GM23338 (cell line): ENCODE measurements around the gene EIF4E3. TPM values are rescaled to one million over a fixed set of nuclear protein-coding genes. Genes with fewer than 3 reads are reported as not detected.

Experiments
- ATAC-seq: fragments of 200-7000 bp; cut with Tn5 transposase; 3 replicates; pipeline ENCODE4 v1.9.1; 2020
- DNase-seq: peaks from one replicate; pipeline ENCODE4 v3.0.0-alpha.2; 2015; ENCODE audit warnings: low spot score
- H2AFZ ChIP-seq: fragments of 200-600 bp; sonication (generic); 2 replicates; pipeline ENCODE4 v1.8.0; 2016; ENCODE audit warnings: antibody characterized with exemption, mild to moderate bottlenecking, moderate library complexity
- H3F3A ChIP-seq: fragments of 200-600 bp; sonication (generic); replicated peaks from 2 replicates; pipeline ENCODE4 v1.8.0; 2017; ENCODE audit warnings: antibody characterized with exemption, mixed run types, low read depth
- H3K27ac ChIP-seq: fragments of 200-600 bp; sonication (generic); 2 replicates; pipeline ENCODE4 v1.6.1; 2016; ENCODE audit warnings: low read depth
- H3K27me3 ChIP-seq: fragments of 200-600 bp; sonication (generic); 2 replicates; pipeline ENCODE4 v1.8.0; 2016; ENCODE audit warnings: mild to moderate bottlenecking, mixed run types, moderate library complexity; ENCODE audit not compliant: insufficient read depth
- H3K36me3 ChIP-seq: fragments of 200-600 bp; sonication (generic); 2 replicates; pipeline ENCODE4 v1.8.0; 2016; ENCODE audit warnings: mild to moderate bottlenecking; ENCODE audit not compliant: insufficient read depth
- H3K4me1 ChIP-seq: fragments of 200-600 bp; sonication (generic); 2 replicates; pipeline ENCODE4 v1.8.0; 2016; ENCODE audit warnings: mild to moderate bottlenecking, moderate library complexity; ENCODE audit not compliant: insufficient read depth
- H3K4me2 ChIP-seq: fragments of 200-600 bp; sonication (generic); 2 replicates; pipeline ENCODE4 v1.7.1; 2017; ENCODE audit warnings: mixed run types
- H3K4me3 ChIP-seq: fragments of 200-600 bp; sonication (generic); 2 replicates; pipeline ENCODE4 v1.6.1; 2016; ENCODE audit warnings: mixed run types
- H3K79me2 ChIP-seq: fragments of 200-600 bp; sonication (generic); replicated peaks from 2 replicates; pipeline ENCODE4 v1.8.0; 2017; ENCODE audit warnings: mild to moderate bottlenecking; ENCODE audit not compliant: insufficient read depth
- H3K9me2 ChIP-seq: fragments of 200-600 bp; sonication (generic); 2 replicates; pipeline ENCODE4 v1.8.0; 2017; ENCODE audit not compliant: insufficient read depth
- H4K20me1 ChIP-seq: fragments of 200-600 bp; sonication (generic); replicated peaks from 2 replicates; pipeline ENCODE4 v1.8.0; 2017; ENCODE audit warnings: mild to moderate bottlenecking; ENCODE audit not compliant: insufficient read depth
- H3K27ac Mint-ChIP-seq: 2 replicates; pipeline ENCODE4 v1.8.0; 2020; ENCODE audit warnings: inconsistent platforms, mild to moderate bottlenecking, moderate library complexity, mixed read lengths
- H3K27me3 Mint-ChIP-seq: 3 replicates; pipeline ENCODE4 v1.8.0; 2022; ENCODE audit warnings: low read depth, mild to moderate bottlenecking, moderate library complexity, mixed read lengths, inconsistent platforms; ENCODE audit not compliant: insufficient read depth, poor library complexity
- H3K36me3 Mint-ChIP-seq: 3 replicates; pipeline ENCODE4 v1.8.0; 2021; ENCODE audit warnings: low read depth, mild to moderate bottlenecking, inconsistent platforms, moderate library complexity, mixed read lengths
- H3K4me1 Mint-ChIP-seq: 3 replicates; pipeline ENCODE4 v1.8.0; 2020; ENCODE audit warnings: mild to moderate bottlenecking, inconsistent platforms, mixed read lengths
- H3K4me3 Mint-ChIP-seq: 3 replicates; pipeline ENCODE4 v1.8.0; 2021; ENCODE audit warnings: moderate library complexity, mild to moderate bottlenecking, inconsistent platforms, mixed read lengths
- H3K9me3 Mint-ChIP-seq: 3 replicates; pipeline ENCODE4 v1.8.0; 2020; ENCODE audit warnings: moderate library complexity, mild to moderate bottlenecking, inconsistent platforms, mixed read lengths
- CREB1 ChIP-seq: fragments of 250-450 bp; sonication (Bioruptor Pico); IDR thresholded peaks from 2 replicates; pipeline ENCODE4 v1.5.0; 2020; ENCODE audit warnings: low read depth, mild to moderate bottlenecking, moderate library complexity
- CTCF ChIP-seq, 2 experiments: fragments of 200-600 bp in 1 of 2; sonication (generic) in 1 of 2; conservative IDR thresholded peaks; 2 replicates each; pipeline versions ENCODE4 v1.5.1 to v1.6.1; 2016 to 2017; ENCODE audit warnings: antibody characterized with exemption in 2 of 2, low read depth in 2 of 2, mild to moderate bottlenecking in 2 of 2, moderate library complexity in 1 of 2
- ETS1 ChIP-seq: IDR thresholded peaks from 2 replicates; pipeline ENCODE4 v1.6.1; 2016; ENCODE audit warnings: antibody characterized with exemption
- EZH2 ChIP-seq: fragments of 200-600 bp; sonication (generic); IDR thresholded peaks from one replicate; pipeline ENCODE4 v1.8.0; 2017; ENCODE audit warnings: antibody characterized with exemption, mild to moderate bottlenecking, low read depth; ENCODE audit not compliant: unreplicated experiment
- EZH2phosphoT487 ChIP-seq: fragments of 200-600 bp; sonication (generic); IDR thresholded peaks from one replicate; pipeline ENCODE4 v1.8.1; 2018; ENCODE audit warnings: antibody characterized with exemption; ENCODE audit not compliant: unreplicated experiment
- JUNB ChIP-seq: IDR thresholded peaks from one replicate; pipeline ENCODE4 v1.6.1; 2016; ENCODE audit warnings: antibody characterized with exemption; ENCODE audit not compliant: unreplicated experiment
- NANOG ChIP-seq: IDR thresholded peaks from 2 replicates; pipeline ENCODE4 v1.6.1; 2016; ENCODE audit warnings: antibody characterized with exemption, borderline replicate concordance
- POLR2AphosphoS5 ChIP-seq: IDR thresholded peaks from 2 replicates; pipeline ENCODE4 v1.6.1; 2016; ENCODE audit warnings: antibody characterized with exemption, low read depth
- REST ChIP-seq: IDR thresholded peaks from one replicate; pipeline ENCODE4 v1.6.1; 2018; ENCODE audit warnings: antibody characterized with exemption; ENCODE audit not compliant: unreplicated experiment
- STAT1 ChIP-seq: IDR thresholded peaks from one replicate; pipeline ENCODE4 v1.6.1; 2016; ENCODE audit warnings: antibody characterized with exemption; ENCODE audit not compliant: unreplicated experiment
- ZNF114 ChIP-seq: fragments of 250-450 bp; sonication (Bioruptor Pico); IDR thresholded peaks from 2 replicates; pipeline ENCODE4 v1.5.0; 2020; ENCODE audit warnings: mild to moderate bottlenecking, moderate library complexity
- ZNF331 ChIP-seq: fragments of 250-450 bp; sonication (Bioruptor Pico); IDR thresholded peaks from 2 replicates; pipeline ENCODE4 v1.5.0; 2020; ENCODE audit warnings: low read depth, mild to moderate bottlenecking, moderate library complexity
- polyA plus RNA-seq: library from polyadenylated mRNA; unstranded; fragments of >200 nt; fragmentation: Nextera tagmentation; extraction: Ambion mirVana; gene quantifications from 2 replicates; pipeline ENCODE4 v1.2.1, GENCODE V29; 2016
- total RNA-seq: library from RNA; depleted of rRNA; stranded (reverse); fragments of >200 nt; shearing (Covaris generic); gene quantifications from 2 replicates; pipeline ENCODE4 v1.2.3, GENCODE V29; 2014

Gene EIF4E3
- total and polyA plus RNA-seq, 2 experiments from 2014 or later = 6.0 to 9.7 TPM

GRCh38 chr3:71628522-71628921 lies 96.7 kb downstream of the EIF4E3 start:
- Histone ChIP-seq H3F3A (no peaks in the 10 kb centered on the region), H3K9me2 (0 out of 2 replicates have a peak, but pooled peaks cover 4% of the 10 kb centered on the region), H2AFZ (no peak overlapping the region), H3K4me2 (no peak overlapping the region), H3K4me3 (no peak overlapping the region), H3K27me3 (no peaks in the 10 kb centered on the region), H3K79me2 (no peaks in the 10 kb centered on the region), H3K27ac (no peak overlapping the region), H3K36me3 (no peaks in the 10 kb centered on the region), H4K20me1 (no peaks in the 10 kb centered on the region), H3K4me1 (no peaks in the 10 kb centered on the region)
- no peak for ATAC-seq
- H3K36me3 Mint-ChIP-seq = peaks cover 2% of the 10 kb centered on the region; the same call in 1 of the 3 replicates
- no peak overlapping the region for H3K4me3 Mint-ChIP-seq
- no peak overlapping the region for H3K27ac Mint-ChIP-seq
- peaks cover 3% of the 10 kb centered on the region; the same call in 1 of the 3 replicates for H3K9me3 Mint-ChIP-seq
- H3K27me3 Mint-ChIP-seq = peaks cover 3% of the 10 kb centered on the region
- H3K4me1 Mint-ChIP-seq = 0 out of 3 replicates have a peak, but pooled peaks cover 2% of the 10 kb centered on the region
- DNase-seq = no peak
- TF ChIP-seq POLR2AphosphoS5 (no peak), ETS1 (no peak), REST (no peak), STAT1 (no peak)

GRCh38 chr3:71625676-71626075 lies 99.5 kb downstream of the EIF4E3 start:
- Histone ChIP-seq H3K4me1 (no peaks in the 10 kb centered on the region), H3K36me3 (no peaks in the 10 kb centered on the region), H4K20me1 (no peaks in the 10 kb centered on the region), H3K9me2 (peaks cover 8% of the 10 kb centered on the region; the same call in 1 of the 2 replicates), H3F3A (no peaks in the 10 kb centered on the region), H2AFZ (no peak overlapping the region), H3K27me3 (no peaks in the 10 kb centered on the region), H3K4me2 (no peak overlapping the region), H3K27ac (no peak overlapping the region), H3K4me3 (no peak overlapping the region), H3K79me2 (no peaks in the 10 kb centered on the region)
- DNase-seq (no peak), ATAC-seq (no peak)
- peaks cover 6% of the 10 kb centered on the region for H3K4me1 Mint-ChIP-seq
- no peaks in the 10 kb centered on the region for H3K9me3 Mint-ChIP-seq
- H3K4me3 Mint-ChIP-seq = no peak overlapping the region
- H3K36me3 Mint-ChIP-seq = no peaks in the 10 kb centered on the region
- no peak overlapping the region for H3K27ac Mint-ChIP-seq
- H3K27me3 Mint-ChIP-seq = no peaks in the 10 kb centered on the region
- no peak for TF ChIP-seq ZNF331
- TF ChIP-seq EZH2 = no peak
- TF ChIP-seq EZH2phosphoT487 = no peak
- no peak for TF ChIP-seq ZNF114
- TF ChIP-seq NANOG = no peak
- no peak for TF ChIP-seq REST
- TF ChIP-seq ETS1 = no peak
- no peak for TF ChIP-seq POLR2AphosphoS5
- TF ChIP-seq CTCF (conservative IDR thresholded peaks at IDR 0.05; ENCODE audit: low read depth in 2 of 2) = no peak
- no peak for TF ChIP-seq CREB1 (CRISPR knock-in tag)
- TF ChIP-seq JUNB = no peak
